Measurements from ENCODE around the gene HOXB5.

The HOXB5 gene

DNA sequence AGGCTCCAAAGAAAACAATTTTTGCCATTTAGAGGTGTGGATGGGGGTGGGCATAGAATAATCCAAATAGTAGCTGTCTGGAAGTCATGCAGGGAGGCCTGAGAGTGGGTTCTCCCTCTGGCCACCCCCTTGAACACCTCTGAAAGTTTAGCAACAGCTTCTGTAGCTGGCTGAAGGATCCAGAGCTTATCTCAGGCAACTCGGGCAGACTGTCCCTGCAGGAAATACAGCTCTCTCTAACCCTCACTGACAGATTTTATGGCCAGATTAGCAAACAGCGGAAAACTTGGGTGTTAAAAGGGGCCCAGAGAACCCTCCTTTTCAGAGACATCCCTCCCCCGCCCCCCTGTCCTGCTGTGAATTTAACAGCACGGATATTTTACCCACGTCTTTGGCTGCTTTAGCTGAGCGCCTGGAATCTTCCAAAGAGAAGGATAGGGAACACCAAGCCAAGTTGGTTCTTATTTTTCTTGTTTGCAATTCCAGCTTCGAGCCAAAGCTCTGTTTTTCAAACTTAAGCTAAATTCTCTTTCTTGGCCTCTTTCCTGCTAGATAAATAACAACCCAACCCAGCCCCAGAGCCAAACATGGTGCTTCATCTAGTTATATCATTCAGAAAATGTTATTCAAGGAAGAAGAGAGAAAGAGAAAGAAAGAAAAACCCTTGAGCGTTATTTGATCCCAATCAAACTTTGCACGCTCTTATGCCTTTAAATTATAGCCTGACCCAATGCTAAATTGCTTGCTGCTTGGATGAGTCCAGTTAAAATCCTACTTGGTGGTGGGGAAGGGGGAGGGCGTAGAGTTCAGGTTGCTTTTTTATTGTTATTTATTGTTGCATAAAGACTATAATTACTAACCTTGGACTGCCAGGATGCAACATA, 46.4 kb downstream of the HOXB5 start:
- DNase-seq (ENCODE audit: low read depth), result no peak

DNA sequence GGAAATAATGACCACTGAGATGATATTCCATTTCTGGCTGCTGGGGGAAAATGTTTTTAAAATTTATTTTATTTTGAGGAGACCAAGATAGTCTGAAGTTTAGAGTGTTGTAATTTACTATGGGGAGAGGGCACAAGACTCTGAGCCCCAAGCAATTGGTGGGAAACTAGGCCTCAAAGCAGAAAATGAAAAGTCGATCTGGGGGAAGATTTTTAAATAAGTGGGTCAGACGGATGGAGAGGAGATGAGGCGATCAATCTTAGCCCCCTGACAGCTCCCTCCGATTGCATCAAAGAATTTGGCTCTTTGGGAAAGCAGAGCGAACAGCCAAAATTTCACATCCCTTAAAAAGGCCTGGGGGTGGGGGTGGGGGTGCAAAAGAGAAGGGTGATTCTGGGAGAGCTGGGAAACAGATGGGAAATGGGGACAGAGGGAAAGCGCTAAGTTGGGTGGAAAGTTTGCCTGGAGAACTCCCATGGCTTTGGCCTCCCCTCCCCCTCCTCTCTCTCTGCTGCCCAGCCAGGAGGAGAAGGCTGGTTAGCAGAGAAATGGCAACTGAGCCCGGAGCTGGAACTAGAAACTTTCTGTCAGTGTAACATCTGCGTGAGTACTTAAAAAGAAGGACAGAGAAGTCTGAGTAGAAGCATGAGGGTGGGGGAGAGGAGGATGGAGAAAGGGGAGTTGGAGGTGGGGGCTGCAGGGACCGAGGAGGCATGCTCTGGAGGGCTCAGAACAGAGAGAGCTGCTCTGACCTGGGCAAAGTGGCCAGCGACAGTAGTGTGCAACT, 47.2 kb downstream of the HOXB5 start:
- no peak for DNase-seq (ENCODE audit: low read depth)

DNA sequence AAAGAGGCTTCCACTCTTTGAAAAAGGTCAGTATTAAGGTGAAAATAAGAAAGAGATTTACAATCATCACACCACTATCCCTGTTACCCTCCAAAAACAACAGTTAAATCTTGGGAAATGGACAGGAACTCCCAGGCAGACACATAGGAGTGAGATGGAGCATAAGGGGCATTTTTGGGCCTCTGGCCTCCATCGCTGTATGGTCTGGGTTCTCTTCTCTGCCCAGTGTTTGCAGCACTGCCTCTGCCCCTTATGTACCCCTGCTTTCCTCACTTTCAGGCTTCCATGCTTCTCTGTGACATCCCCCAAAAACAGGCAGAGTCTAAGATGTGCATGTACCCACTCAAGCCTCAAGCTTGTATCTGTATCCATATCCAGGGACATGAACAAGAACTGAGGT, 48.0 kb downstream of the HOXB5 start:
- no peak for DNase-seq (ENCODE audit: low read depth)

DNA sequence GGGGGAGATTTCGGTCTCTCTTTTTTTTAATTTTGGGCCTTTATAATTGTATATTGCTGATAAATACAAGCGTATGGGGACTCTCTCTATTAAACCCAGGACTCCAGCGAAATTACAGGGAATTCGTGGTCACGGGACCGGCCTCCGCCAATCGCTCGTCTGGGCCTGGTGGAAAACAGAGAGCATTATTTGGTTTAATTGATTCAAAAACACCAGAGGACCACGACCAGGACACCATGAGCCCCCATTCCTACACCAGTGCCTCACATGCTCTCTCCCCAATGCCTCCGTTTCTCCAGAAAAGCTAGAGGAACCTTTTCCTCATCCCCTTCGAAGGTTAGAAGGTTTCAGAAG, 48.6 kb downstream of the HOXB5 start, which contains the start of gene HOXB2:
Gene HOXB2 (minus strand): TSS at position 88 of the 354 bp plus-strand sequence. CDS start 198 bp downstream, outside the sequence.
- DNase-seq (ENCODE audit: low read depth), result no peak

DNA sequence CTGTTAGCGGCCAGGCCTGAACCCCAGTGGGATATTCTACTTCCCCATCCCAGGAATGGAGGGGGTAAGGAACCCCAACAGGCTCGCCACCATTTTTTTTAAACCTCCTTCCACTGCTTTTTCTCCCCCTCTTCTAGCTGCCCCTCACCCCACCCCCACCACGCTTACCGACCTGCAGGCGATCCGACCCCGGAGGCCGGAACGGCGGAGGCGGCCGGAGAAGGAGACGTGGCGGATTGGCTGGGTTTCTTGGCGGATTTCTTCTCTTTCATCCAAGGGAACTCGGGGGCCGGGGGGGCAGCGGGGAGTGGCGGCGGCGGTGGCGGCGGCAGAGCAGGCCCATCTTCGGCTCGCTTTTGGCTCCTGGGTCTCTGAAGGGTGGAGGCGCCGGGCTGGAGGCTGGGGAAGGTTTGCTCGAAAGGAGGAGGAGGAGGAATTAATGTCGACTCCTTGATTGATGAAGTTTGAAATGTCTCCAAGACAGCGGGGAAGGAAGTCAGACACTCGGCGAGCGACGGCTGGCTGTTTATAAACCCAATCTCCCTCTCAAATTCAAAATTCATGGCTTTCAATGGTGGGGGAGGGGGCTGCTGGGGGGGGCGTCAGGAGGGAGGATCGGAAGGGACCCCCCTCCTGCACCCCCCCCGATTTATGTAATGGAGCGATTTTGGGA, 49.1 kb downstream of the HOXB5 start:
- DNase-seq (ENCODE audit: low read depth), result peak; percentile 84

DNA sequence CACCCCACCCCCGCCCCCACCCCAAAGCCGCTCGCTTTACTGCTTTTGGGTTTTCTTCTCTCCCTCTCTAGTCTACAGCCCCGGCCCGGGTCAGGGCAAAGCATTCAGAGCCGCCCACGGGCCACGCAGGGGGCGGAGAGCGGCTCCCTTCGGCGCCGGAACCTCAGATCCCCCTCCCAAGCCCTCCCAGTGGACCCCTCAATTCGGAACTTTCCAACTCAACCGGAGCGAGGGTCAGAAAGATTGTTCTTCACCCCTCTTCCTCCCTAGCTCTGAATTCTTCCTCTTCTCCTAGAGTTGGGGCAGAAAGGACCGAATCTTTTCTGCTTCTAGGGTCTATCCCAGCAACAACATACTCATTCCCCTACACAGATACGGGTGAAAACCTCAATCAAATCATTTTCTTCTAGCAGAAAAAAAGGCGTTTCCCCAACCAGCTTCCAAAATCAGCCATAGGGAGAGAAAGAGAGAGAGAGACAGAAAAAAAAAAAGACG, 49.7 kb downstream of the HOXB5 start:
- no peak for DNase-seq (ENCODE audit: low read depth)

DNA sequence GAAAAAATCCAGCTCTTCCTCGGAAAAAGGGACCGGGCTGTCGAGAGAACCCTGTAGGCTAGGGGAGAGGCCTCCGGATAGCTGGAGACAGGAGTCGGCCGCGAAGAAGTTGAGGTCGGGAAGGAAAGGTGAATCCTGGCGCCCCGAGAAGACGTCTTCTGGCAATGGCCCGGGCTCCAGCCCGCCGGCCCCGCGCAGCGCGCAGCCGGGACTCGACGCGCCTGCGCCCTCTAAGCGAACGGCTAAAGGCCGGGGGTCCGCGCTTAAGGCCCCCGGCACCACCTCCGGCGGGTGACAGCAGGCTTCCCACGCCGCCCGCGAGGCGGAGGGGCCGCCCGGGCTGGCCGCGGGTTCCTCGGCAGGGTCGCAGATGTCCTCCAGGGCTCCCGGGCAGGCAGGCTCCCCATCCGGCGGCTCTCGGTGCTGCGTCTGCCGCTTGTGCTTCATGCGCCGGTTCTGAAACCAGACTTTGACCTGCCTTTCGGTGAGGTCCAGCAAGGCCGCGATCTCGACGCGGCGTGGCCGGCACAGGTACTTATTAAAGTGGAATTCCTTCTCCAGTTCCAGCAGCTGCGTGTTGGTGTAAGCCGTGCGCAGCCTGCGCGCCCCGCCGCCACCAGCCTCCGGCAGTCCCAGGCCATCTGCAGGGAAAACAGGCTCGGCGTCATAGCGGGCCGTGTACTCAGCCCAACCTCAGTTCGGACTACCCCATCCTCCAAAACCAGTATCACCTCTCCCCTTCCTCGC, 50.3 kb downstream of the HOXB5 start:
- DNase-seq (ENCODE audit: low read depth), result no peak

DNA sequence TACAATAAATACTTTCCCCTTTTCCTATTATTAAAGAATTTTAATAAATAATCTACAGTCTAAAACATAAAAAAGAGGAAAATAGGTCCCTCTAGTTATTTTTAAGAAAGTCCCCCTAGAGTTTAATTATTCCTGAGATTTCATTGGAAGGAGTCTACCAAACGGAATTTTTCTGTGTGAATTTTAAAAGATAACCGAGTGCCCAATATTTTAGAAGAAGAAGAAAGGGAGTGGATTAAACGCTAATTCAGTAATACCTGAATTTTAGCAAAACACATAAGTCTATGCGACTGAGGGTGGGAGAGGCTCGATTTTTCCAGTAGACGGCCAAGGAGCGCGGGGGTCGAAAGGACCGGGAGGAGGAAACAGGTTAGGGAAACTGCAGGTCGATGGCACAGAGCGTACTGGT, 50.9 kb downstream of the HOXB5 start:
- no peak for DNase-seq (ENCODE audit: low read depth)

DNA sequence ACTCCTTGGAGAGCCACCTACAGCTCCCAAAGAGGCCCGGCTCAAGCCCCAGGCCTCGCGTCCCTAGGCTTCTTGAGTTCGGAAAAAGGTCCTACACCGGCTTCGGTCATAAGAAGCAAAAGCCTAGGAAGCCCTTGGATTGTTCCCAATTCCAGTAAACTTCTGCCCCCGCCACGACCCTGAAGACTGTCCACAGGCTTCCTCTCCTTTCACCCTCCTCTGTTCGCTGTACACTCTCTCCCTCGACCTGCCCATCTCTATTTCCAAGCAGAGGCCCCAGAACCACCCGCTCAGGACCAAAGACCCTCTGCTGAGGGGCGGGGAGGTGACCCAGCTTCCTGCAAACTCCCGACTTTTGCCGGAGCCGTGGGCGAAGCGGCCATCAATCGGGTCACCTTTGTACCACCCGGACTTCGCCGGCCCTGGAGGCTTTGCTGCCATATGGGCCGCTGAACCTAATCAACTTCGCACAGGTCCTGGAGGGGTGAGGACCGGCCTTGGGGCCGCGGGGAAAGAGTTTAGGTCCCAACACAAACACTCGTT, 51.4 kb downstream of the HOXB5 start:
- DNase-seq (ENCODE audit: low read depth), result no peak

DNA sequence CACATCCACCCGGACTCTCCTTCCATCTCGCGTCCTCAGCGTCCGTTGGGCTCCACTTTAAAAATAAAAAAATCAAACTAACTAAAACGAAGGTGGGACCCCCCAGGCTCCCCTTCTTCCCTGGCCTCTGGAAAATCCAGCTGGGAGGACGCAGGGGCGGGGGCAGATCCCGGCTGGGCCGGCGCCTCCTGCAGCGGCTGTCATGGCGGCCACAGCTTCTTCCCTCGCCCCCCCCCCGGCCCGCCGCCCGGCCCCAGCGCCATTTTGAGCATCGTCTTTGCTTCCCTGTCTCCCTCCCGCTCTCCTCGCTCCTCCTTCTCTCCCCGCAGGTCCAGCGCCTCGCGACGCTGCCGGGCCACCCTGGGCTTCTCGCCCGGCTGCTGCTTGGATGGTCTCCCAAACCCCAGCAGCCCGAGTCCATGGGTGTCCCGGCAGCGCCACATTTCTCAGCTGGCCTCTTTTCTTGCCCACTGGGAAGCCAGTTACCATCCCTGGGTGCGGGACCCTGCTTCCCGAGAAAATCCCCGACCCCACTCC, 51.9 kb downstream of the HOXB5 start:
- DNase-seq (ENCODE audit: low read depth), result peak; percentile 75

All from GM04504 (cell line).